HEK293 (cell line): ENCODE measurements around the gene MAN2A2.

Experiments
- CTCF ChIA-PET: fragments of 350-600 bp; formaldehyde crosslinking; extraction: SDS; loops from one replicate; lab custom pipeline; 2021; ENCODE audit warnings: antibody characterized with exemption; lab: Yijun Ruan, JAX
- POLR2A ChIA-PET: fragments of 300-600 bp; formaldehyde crosslinking; extraction: SDS; loops from one replicate; lab custom pipeline; 2020; ENCODE audit warnings: antibody characterized with exemption, inconsistent platforms; lab: Yijun Ruan, JAX
- H3K27ac ChIP-seq: fragments of 200-500 bp; sonication (Bioruptor generic); 2 replicates; pipeline ENCODE4 v1.5.1; 2014; ENCODE audit warnings: low read depth, low read length, control low read depth, inconsistent platforms; ENCODE audit errors: extremely low read depth
- H3K36me3 ChIP-seq, 2 experiments: fragments of 200-500 bp in 1 of 2; sonication (Bioruptor generic) in 1 of 2; 1 replicate in 1 of 2; 2 replicates in 1 of 2; pipeline ENCODE4 v1.5.1; 2014 to 2017; ENCODE audit warnings: inconsistent platforms in 2 of 2, low read length in 2 of 2; ENCODE audit not compliant: control insufficient read depth in 2 of 2, insufficient read depth in 1 of 2
- H3K4me1 ChIP-seq: fragments of 200-500 bp; sonication (Bioruptor generic); 2 replicates; pipeline ENCODE4 v1.5.1; 2014; ENCODE audit warnings: mild to moderate bottlenecking, low read length, inconsistent platforms; ENCODE audit not compliant: control insufficient read depth, insufficient read depth
- H3K4me3 ChIP-seq: 2 replicates; pipeline ENCODE4 v1.5.1; 2011; ENCODE audit warnings: low read depth, mild to moderate bottlenecking, control low read depth, low read length, moderate library complexity
- H3K9me3 ChIP-seq: fragments of 200-500 bp; sonication (Bioruptor generic); 2 replicates; pipeline ENCODE4 v1.5.1; 2014; ENCODE audit warnings: low read depth, low read length, inconsistent platforms; ENCODE audit not compliant: control insufficient read depth, insufficient read depth
- GLI2 ChIP-seq: fragments of 450-650 bp; formaldehyde crosslinking; IDR thresholded peaks from 2 replicates; pipeline ENCODE4; 2017; ENCODE audit warnings: missing biosample characterization, missing genetic modification characterization, low read depth, borderline replicate concordance
- GLIS2 ChIP-seq: fragments of 450-650 bp; formaldehyde crosslinking; IDR thresholded peaks from 2 replicates; pipeline ENCODE4 v1.5.1; 2016; ENCODE audit warnings: missing biosample characterization, missing genetic modification characterization
- KLF16 ChIP-seq: fragments of 450-650 bp; formaldehyde crosslinking; IDR thresholded peaks from 2 replicates; pipeline ENCODE4 v1.5.1; 2017; ENCODE audit warnings: missing biosample characterization, missing genetic modification characterization
- KLF8 ChIP-seq: fragments of 450-650 bp; formaldehyde crosslinking; IDR thresholded peaks from 2 replicates; pipeline ENCODE4 v1.5.1; 2016; ENCODE audit warnings: missing biosample characterization, missing genetic modification characterization
- PATZ1 ChIP-seq: fragments of 450-650 bp; formaldehyde crosslinking; IDR thresholded peaks from 2 replicates; pipeline ENCODE4 v1.5.1; 2016; ENCODE audit warnings: missing biosample characterization, missing genetic modification characterization
- SP7 ChIP-seq: fragments of 450-650 bp; formaldehyde crosslinking; IDR thresholded peaks from 2 replicates; pipeline ENCODE4 v1.5.1; 2016; ENCODE audit warnings: missing biosample characterization, missing genetic modification characterization
- ZFP69B ChIP-seq: fragments of 450-650 bp; formaldehyde crosslinking; IDR thresholded peaks from 2 replicates; pipeline ENCODE4 v1.5.1; 2016; ENCODE audit warnings: missing biosample characterization, missing genetic modification characterization
- ZNF132 ChIP-seq: fragments of 450-650 bp; formaldehyde crosslinking; IDR thresholded peaks from 2 replicates; pipeline ENCODE4 v1.5.1; 2017; ENCODE audit warnings: missing biosample characterization, missing genetic modification characterization, borderline replicate concordance
- ZNF169 ChIP-seq: fragments of 450-650 bp; formaldehyde crosslinking; IDR thresholded peaks from 2 replicates; pipeline ENCODE4 v1.5.1; 2016; ENCODE audit warnings: missing biosample characterization, missing genetic modification characterization
- ZNF2 ChIP-seq: fragments of 450-650 bp; formaldehyde crosslinking; IDR thresholded peaks from 2 replicates; pipeline ENCODE4 v1.5.1; 2016; ENCODE audit warnings: missing biosample characterization, missing genetic modification characterization
- ZNF214 ChIP-seq: fragments of 450-650 bp; formaldehyde crosslinking; IDR thresholded peaks from 2 replicates; pipeline ENCODE4 v1.5.1; 2017; ENCODE audit warnings: missing biosample characterization, mild to moderate bottlenecking, missing genetic modification characterization, borderline replicate concordance
- ZNF223 ChIP-seq: fragments of 450-650 bp; formaldehyde crosslinking; IDR thresholded peaks from 2 replicates; pipeline ENCODE4 v1.5.1; 2016; ENCODE audit warnings: missing biosample characterization, missing genetic modification characterization
- ZNF266 ChIP-seq: fragments of 450-650 bp; formaldehyde crosslinking; IDR thresholded peaks from 2 replicates; pipeline ENCODE4 v1.5.1; 2016; ENCODE audit warnings: missing biosample characterization, missing genetic modification characterization, low read depth
- ZNF280D ChIP-seq: fragments of 450-650 bp; formaldehyde crosslinking; IDR thresholded peaks from 2 replicates; pipeline ENCODE4 v1.5.1; 2016; ENCODE audit warnings: missing biosample characterization, missing genetic modification characterization
- ZNF362 ChIP-seq: fragments of 450-650 bp; formaldehyde crosslinking; IDR thresholded peaks from 2 replicates; pipeline ENCODE4 v1.5.1; 2016; ENCODE audit warnings: missing biosample characterization, missing genetic modification characterization
- ZNF37A ChIP-seq: fragments of 450-650 bp; IDR thresholded peaks from 2 replicates; pipeline ENCODE4 v1.5.1; 2018; ENCODE audit warnings: missing biosample characterization, missing genetic modification characterization
- ZNF416 ChIP-seq: fragments of 450-650 bp; formaldehyde crosslinking; IDR thresholded peaks from 2 replicates; pipeline ENCODE4 v1.5.1; 2016; ENCODE audit warnings: missing biosample characterization, missing genetic modification characterization
- ZNF426 ChIP-seq: fragments of 450-650 bp; formaldehyde crosslinking; IDR thresholded peaks from 2 replicates; pipeline ENCODE4 v1.5.1; 2017; ENCODE audit warnings: missing biosample characterization, missing genetic modification characterization, mild to moderate bottlenecking, inconsistent platforms, moderate library complexity
- ZNF571 ChIP-seq: fragments of 450-650 bp; formaldehyde crosslinking; IDR thresholded peaks from 2 replicates; pipeline ENCODE4 v1.5.0; 2017; ENCODE audit warnings: missing biosample characterization, missing genetic modification characterization
- ZNF610 ChIP-seq: fragments of 450-650 bp; formaldehyde crosslinking; IDR thresholded peaks from 2 replicates; pipeline ENCODE4 v1.5.1; 2016; ENCODE audit warnings: missing biosample characterization, missing genetic modification characterization, borderline replicate concordance
- ZNF621 ChIP-seq: fragments of 450-650 bp; formaldehyde crosslinking; IDR thresholded peaks from 2 replicates; pipeline ENCODE4 v1.5.1; 2017; ENCODE audit warnings: missing biosample characterization, missing genetic modification characterization
- ZNF623 ChIP-seq: fragments of 450-650 bp; formaldehyde crosslinking; IDR thresholded peaks from 2 replicates; pipeline ENCODE4 v1.5.1; 2016; ENCODE audit warnings: missing biosample characterization, missing genetic modification characterization
- ZNF654 ChIP-seq: fragments of 450-650 bp; formaldehyde crosslinking; IDR thresholded peaks from 2 replicates; pipeline ENCODE4 v1.5.1; 2016; ENCODE audit warnings: low read depth, missing biosample characterization, missing genetic modification characterization
- ZNF660 ChIP-seq: fragments of 450-650 bp; IDR thresholded peaks from 2 replicates; pipeline ENCODE4 v1.5.1; 2018; ENCODE audit warnings: missing biosample characterization, mild to moderate bottlenecking, missing genetic modification characterization
- ZNF791 ChIP-seq: fragments of 450-650 bp; formaldehyde crosslinking; IDR thresholded peaks from 2 replicates; pipeline ENCODE4 v1.5.1; 2016; ENCODE audit warnings: missing biosample characterization, missing genetic modification characterization
- TF ChIP-seq, protein P1 (sequence below): fragments of 450-650 bp; formaldehyde crosslinking; IDR thresholded peaks from 2 replicates; pipeline ENCODE4 v1.5.1; 2016; ENCODE audit warnings: missing biosample characterization, missing genetic modification characterization
- TF ChIP-seq, protein P2 (sequence below): fragments of 450-650 bp; formaldehyde crosslinking; IDR thresholded peaks from 2 replicates; pipeline ENCODE4 v1.5.1; 2016; ENCODE audit warnings: missing biosample characterization, missing genetic modification characterization

MAN2A2 gene

GRCh38 chr15:90884719-90885431, 18.2 kb upstream of the MAN2A2 start:
- CTCF ChIA-PET = interaction anchor here (0.6 to 4.0 kb wide), 34 partner anchors 10 to 591 kb away, joined by 3 to 44 read pairs (median 6); partner anchors contain the start of genes BLM and FURIN
- no peak overlapping the region for H3K4me3 ChIP-seq
- H3K36me3 ChIP-seq = peaks cover 1 to 32% of the 10 kb centered on the region in 2 experiments; a peak in 2 of 3 replicates

GRCh38 chr15:90885432-90886290, 17.4 kb upstream of the MAN2A2 start:
- ChIA-PET POLR2A (interaction anchor here (0.6 to 1.6 kb wide), 6 partner anchors 10 to 899 kb away, joined by 3 to 6 read pairs (median 3); partner anchors contain the start of gene BLM), CTCF (interaction anchor here (0.6 to 4.0 kb wide), 90 partner anchors 10 to 1196 kb away, joined by 3 to 44 read pairs (median 4); partner anchors contain the start of genes BLM, FURIN, HDDC3 and UNC45A)
- Histone ChIP-seq H3K36me3 (peaks cover 0 to 24% of the 10 kb centered on the region in 2 experiments; a peak in 1 of 3 replicates), H3K4me3 (no peak overlapping the region), H3K9me3 (no peaks in the 10 kb centered on the region), H3K4me1 (no peaks in the 10 kb centered on the region), H3K27ac (no peak overlapping the region)
- no peak for TF ChIP-seq ZNF37A (tag by site-specific recombination)
- TF ChIP-seq ZNF280D (tag by site-specific recombination) = no peak
- TF ChIP-seq ZNF623 (tag by site-specific recombination) = no peak
- peak; percentile 85 for TF ChIP-seq ZNF654 (tag by site-specific recombination)
- TF ChIP-seq ZNF266 (tag by site-specific recombination) = no peak
- TF ChIP-seq ZNF2 (tag by site-specific recombination) = peak; percentile 81; the same call in 1 of the 2 replicates
- TF ChIP-seq ZNF571 = no peak
- TF ChIP-seq ZNF132 (tag by site-specific recombination) = no peak
- 0 out of 2 replicates have a peak, but pooled peaks have one; percentile 24 for TF ChIP-seq SP7 (tag by site-specific recombination)
- TF ChIP-seq ZNF791 (tag by site-specific recombination) = no peak
- no peak for TF ChIP-seq ZNF610
- no peak; the same call in 1 of the 2 replicates for TF ChIP-seq ZNF660 (tag by site-specific recombination)
- TF ChIP-seq, protein P1, sequence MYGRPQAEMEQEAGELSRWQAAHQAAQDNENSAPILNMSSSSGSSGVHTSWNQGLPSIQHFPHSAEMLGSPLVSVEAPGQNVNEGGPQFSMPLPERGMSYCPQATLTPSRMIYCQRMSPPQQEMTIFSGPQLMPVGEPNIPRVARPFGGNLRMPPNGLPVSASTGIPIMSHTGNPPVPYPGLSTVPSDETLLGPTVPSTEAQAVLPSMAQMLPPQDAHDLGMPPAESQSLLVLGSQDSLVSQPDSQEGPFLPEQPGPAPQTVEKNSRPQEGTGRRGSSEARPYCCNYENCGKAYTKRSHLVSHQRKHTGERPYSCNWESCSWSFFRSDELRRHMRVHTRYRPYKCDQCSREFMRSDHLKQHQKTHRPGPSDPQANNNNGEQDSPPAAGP (tag by site-specific recombination) = 0 out of 2 replicates have a peak, but pooled peaks have one; percentile 41

More at GRCh38 chr15:90884719-90885431, 18.2 kb upstream of the MAN2A2 start:
- TF ChIP-seq ZNF169 (tag by site-specific recombination) = no peak
- TF ChIP-seq KLF8 = no peak
- TF ChIP-seq ZNF223 (tag by site-specific recombination) = no peak
- TF ChIP-seq ZNF621 = no peak
- no peak for TF ChIP-seq ZNF214 (tag by site-specific recombination)
- TF ChIP-seq, protein P2, sequence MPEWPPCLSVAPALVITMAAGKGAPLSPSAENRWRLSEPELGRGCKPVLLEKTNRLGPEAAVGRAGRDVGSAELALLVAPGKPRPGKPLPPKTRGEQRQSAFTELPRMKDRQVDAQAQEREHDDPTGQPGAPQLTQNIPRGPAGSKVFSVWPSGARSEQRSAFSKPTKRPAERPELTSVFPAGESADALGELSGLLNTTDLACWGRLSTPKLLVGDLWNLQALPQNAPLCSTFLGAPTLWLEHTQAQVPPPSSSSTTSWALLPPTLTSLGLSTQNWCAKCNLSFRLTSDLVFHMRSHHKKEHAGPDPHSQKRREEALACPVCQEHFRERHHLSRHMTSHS (tag by site-specific recombination) = no peak
- peak; percentile 44; the same call in 1 of the 2 replicates for TF ChIP-seq GLIS2 (tag by site-specific recombination)
- no peak for TF ChIP-seq GLI2 (tag by site-specific recombination)
- no peak for TF ChIP-seq ZFP69B (tag by site-specific recombination)
- TF ChIP-seq ZNF426 = no peak
- 0 out of 2 replicates have a peak, but pooled peaks have one; percentile 10 for TF ChIP-seq PATZ1 (tag by site-specific recombination)
- TF ChIP-seq KLF16 (tag by site-specific recombination) = no peak
- no peak for TF ChIP-seq ZNF362
- no peak for TF ChIP-seq ZNF416
- TF ChIP-seq, all 188 proteins: peak for 2
- H3K27ac ChIP-seq = no peak overlapping the region
- POLR2A ChIA-PET = interaction anchor here (0.6 to 1.6 kb wide), 6 partner anchors 10 to 898 kb away, joined by 3 to 6 read pairs (median 3); no protein-coding TSS in a partner anchor
- H3K9me3 ChIP-seq = no peaks in the 10 kb centered on the region
- H3K4me1 ChIP-seq = no peaks in the 10 kb centered on the region
